Activated CD4-positive, alpha-beta T cell treated with anti-CD3 and anti-CD28 coated beads, Interleukin-2, amount 50 U/mL, for 1 hour (primary cell): Measurements from ENCODE around the gene RBMS1.

Experiments used
- DNase-seq: peaks from one replicate; pipeline ENCODE4 v3.0.0-alpha.2; 2020

RBMS1 gene

GRCh38 chr2:160493227-160494028 lies at the start of gene RBMS1:
TSS of gene RBMS1 (minus strand) at chr2:160493807. CDS start at chr2:160493363, 444 bp downstream.
- peak; percentile 56 for DNase-seq

GRCh38 chr2:160541745-160542144 lies 48.1 kb upstream of the RBMS1 start:
- no peak for DNase-seq

- DNase-seq = no peak
Measured at GRCh38 chr2:160538559-160539355, 45.1 kb upstream of the RBMS1 start.

- DNase-seq = no peak
Measured at GRCh38 chr2:160538115-160538514, 44.5 kb upstream of the RBMS1 start.

GRCh38 chr2:160534996-160535395 lies 41.4 kb upstream of the RBMS1 start:
- no peak for DNase-seq

- no peak for DNase-seq
Measured at GRCh38 chr2:160534249-160534648, 40.6 kb upstream of the RBMS1 start.

GRCh38 chr2:160533482-160533881 lies 39.9 kb upstream of the RBMS1 start:
- DNase-seq = no peak

GRCh38 chr2:160532388-160532787 lies 38.8 kb upstream of the RBMS1 start:
- no peak for DNase-seq

GRCh38 chr2:160522951-160523710 lies 29.5 kb upstream of the RBMS1 start:
- no peak for DNase-seq

- no peak for DNase-seq
Measured at GRCh38 chr2:160517731-160518130, 24.1 kb upstream of the RBMS1 start.

- no peak for DNase-seq
Measured at GRCh38 chr2:160516547-160517365, 23.1 kb upstream of the RBMS1 start.

GRCh38 chr2:160515120-160515519 lies 21.5 kb upstream of the RBMS1 start:
- DNase-seq = no peak

- no peak for DNase-seq
Measured at GRCh38 chr2:160513120-160513519, 19.5 kb upstream of the RBMS1 start.

GRCh38 chr2:160512491-160512890 lies 18.9 kb upstream of the RBMS1 start:
- DNase-seq = no peak

GRCh38 chr2:160510617-160511016 lies 17.0 kb upstream of the RBMS1 start:
- DNase-seq = no peak

GRCh38 chr2:160509016-160509415 lies 15.4 kb upstream of the RBMS1 start:
- no peak for DNase-seq

- no peak for DNase-seq
Measured at GRCh38 chr2:160507464-160507863, 13.9 kb upstream of the RBMS1 start.

- DNase-seq = no peak
Measured at GRCh38 chr2:160507046-160507407, 13.4 kb upstream of the RBMS1 start.

GRCh38 chr2:160506371-160507045 lies 12.9 kb upstream of the RBMS1 start:
- no peak for DNase-seq

GRCh38 chr2:160505256-160505655 lies 11.6 kb upstream of the RBMS1 start:
- DNase-seq = no peak

GRCh38 chr2:160502478-160502877 lies 8.9 kb upstream of the RBMS1 start:
- DNase-seq = no peak

GRCh38 chr2:160501370-160501769 lies 7.8 kb upstream of the RBMS1 start:
- no peak for DNase-seq
